SK-N-MC (cell line): ENCODE results near the gene ZNF765.

Source experiments
- EZH2 ChIP-seq: fragments of 200-600 bp; sonication (generic); IDR thresholded peaks from one replicate; pipeline ENCODE4 v1.6.1; 2017; ENCODE audit warnings: antibody characterized with exemption
- POLR2AphosphoS5 ChIP-seq: IDR thresholded peaks from 2 replicates; pipeline ENCODE4 v1.6.1; 2012; ENCODE audit warnings: mild to moderate bottlenecking, low read depth, low read length, borderline replicate concordance

DNA sequence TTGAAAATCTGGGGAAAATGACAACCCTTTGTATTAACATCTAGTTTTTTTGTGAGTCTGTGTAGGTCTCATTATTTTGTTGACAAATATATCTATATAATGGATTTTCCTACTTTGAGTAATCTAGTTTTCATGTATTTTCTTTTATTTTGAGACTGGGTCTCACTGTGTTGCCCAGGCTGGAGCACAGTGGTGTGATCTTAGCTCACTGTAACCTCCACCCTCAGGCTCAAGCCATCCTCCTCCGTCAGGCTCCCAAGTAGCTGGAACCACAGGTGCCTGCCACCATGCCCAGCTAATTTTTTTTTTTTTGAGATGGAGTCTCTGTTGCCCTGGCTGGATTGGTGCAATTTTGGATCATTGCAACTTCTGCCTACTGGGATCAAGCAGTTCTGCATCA, 20.2 kb upstream of the ZNF765 start:
- no peak for TF ChIP-seq POLR2AphosphoS5
- no peak for TF ChIP-seq EZH2
